ENCODE measurements around the gene APBA3.

The APBA3 gene

DNA sequence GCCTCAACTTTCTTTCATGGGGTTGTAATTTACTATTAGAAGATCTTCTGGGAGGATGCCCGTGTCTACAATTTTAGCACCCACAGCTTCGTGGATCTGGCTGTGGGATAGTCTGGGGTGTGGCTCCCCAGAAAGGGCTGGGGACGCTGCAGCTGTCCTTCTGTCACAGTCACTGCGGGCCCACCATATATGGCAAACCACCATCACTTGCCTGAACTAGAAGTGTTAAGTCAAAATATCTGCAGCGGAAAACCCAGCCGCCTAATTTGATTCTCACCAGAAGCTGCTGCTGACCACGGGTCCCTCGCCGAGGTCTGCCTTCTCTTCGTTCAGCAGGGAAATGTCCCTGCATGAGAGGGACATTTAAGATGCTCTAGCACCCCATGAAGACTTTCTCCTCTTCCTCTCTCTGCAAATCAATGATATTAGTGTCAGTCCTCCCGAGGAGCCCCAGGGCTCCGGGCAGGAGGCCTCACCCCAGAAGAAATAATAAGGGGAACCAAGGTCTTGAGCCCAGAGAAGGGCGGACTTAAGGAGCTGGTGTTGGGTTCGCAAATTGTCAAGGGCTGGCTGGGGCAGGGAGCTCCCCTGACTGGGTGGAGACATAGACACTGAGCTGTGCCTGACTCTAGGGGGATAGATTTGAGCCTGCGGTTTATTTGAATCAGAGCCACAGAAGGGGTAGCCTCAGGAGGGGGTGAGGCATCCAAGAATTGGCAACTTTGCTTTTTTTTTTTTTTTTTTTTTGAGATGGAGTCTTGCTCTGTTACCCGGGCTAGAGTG lies 27.7 kb upstream of the APBA3 start:
- no peak for DNase-seq (ENCODE audit: extremely low read depth in 1 of 2, low read depth in 1 of 2)

DNA sequence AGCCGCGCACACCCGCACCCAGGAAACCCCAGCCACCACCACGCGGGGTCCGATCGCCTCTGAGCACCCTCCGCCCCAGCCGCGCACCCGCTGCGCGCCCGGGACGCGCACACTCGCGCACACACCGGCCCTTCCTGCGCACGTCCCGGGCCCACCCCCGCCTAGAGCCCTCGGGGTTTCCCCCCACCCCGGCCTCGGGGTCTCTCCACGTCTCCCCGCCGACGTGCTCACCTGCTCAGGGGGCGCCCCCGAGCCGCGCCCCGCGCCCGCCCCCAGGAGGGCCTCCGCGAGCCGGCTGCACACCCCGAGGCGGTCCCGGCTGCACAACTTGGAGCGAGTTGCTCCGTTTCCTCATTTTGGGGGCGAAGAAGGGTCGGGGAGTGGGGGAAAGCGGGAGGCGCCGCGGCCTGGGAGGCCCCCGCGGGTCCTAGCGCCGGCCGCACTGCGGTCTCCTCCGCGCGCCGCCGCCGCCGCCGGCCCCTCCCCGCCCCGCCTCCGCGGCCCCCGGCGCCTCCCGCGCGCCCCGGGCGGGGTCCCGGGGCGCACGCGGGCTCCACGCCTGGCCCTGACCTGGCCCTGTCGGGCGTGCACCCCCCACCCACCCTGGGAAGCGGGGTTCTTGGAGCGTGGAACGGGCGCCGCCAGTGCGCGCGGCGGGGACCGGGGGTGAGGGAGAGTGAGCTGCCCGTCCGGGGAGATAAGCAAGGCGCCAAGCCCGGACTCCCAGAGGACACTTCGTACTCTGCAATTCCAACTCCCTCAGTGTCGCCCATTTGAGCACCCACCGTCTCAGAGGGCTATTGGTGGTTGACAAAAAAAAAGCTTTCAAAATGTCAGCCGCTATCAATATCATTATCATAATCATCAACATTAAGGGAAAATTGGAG lies 24.7 kb upstream of the APBA3 start, which contains the start of gene MATK:
Gene MATK, minus strand, starts transcription at position 444 of the 887 bp plus-strand sequence. CDS start 1,246 bp downstream, outside the sequence.
- no peak for DNase-seq (ENCODE audit: extremely low read depth in 1 of 2, low read depth in 1 of 2)

DNA sequence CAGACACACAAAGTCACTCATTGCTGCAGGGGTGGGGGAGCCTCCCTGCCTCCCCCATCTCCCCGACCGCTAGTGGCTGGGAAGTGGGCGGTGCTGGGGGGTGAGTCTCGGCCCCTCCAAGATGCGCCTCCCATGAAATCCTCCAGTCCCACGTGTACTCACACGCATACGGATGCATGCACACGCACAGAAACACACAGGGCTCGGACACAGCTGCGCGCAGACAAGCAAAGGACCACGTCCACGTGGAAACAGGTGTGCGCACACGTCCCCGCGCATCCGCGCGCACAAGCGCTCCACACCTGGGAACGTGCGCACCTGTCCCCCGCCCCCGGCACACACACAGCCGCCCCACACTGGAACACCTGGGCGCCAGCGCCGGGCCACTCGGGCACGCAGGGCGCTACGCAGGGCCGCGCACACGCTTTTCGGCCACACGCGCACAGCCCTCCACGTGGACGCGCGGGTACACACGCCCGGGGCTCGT lies 24.0 kb upstream of the APBA3 start:
- DNase-seq (ENCODE audit: extremely low read depth in 1 of 2, low read depth in 1 of 2), result no peak

DNA sequence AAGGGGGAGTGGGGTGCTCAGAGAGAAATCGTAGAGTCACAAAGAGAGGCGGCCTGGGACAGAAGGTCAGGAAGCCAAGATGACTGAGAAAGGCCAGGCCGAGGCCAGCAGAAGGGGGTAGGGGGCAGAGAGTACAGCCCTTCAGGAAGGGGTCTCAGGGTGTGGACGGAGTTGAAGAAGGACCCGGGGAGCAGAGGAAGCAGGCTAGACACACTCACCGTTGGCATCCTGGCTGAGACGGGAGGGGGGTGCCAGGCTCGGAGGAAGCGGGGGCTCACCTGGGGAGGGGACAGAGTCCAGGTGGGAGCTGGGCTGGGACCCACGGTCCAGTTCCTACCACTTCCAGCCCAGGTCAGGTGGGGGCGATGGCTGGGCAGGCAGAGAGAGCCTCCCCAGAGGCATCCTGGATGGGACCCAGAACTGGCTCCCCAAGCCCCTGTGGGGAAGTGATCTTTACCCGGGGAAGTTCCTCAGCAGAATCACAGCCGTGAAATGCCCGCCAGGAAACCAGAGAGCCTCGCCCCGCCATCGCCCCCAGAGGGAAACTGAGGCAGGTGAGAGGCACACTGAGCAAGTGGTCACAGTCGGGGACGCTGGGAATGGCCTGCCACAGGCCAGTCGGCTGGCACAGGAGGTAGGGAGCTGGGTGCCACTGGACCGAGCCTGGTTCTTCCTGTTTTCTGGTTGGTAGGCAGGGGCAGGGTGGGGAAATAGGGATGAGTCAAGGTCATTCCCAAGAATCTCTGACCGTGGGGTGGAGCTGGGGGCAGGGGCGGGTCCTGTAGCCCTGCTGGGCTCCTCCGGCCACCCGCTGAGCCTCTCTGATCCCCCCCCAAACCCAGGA lies 23.3 kb upstream of the APBA3 start:
- DNase-seq (ENCODE audit: extremely low read depth in 1 of 2, low read depth in 1 of 2), result no peak

DNA sequence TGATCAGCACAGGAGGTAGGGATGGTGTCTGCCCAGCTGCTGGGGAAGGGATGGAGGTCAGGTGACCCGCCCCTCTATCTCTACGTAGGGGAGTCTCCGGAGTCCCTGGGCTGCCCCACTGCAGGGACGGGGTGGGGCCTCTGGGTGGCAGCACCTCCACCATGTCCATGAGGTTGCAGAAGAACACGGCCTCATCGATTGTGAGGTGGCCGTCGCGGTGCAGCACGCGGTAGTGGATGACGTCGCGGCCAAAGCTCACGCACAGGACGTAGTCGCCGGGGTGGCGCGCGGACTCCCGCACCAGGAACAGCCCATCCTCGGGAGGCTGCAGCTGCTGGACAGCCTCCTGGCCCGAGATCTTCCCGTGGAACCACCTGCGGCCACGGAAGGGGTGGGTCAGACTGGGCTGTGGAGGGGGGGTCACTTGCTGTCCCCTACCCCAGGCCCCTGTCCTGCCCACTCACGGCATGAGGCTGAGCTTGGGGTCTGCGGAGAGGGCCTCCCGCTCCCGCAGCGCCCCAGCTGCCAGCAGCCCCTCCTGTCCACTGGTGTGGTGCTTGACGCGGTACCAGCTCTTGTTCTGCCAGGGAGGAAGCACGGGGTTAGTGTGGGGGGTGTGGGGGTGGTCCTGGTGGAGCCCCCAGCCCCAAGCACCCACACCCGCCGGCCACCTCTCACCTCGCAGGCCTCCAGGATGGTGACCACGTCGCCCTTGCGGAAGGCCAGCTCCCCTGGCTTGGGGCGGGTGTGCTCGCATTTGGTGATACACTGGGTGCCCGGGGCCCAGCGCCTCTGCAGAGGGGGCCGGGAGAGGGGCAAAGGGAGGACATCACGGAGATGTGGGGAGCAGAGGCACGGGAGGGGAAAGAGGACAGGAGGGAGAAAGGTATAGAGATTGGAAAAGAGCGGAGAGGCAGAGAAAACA lies 22.4 kb upstream of the APBA3 start:
- DNase-seq (ENCODE audit: extremely low read depth in 1 of 2, low read depth in 1 of 2), result no peak

DNA sequence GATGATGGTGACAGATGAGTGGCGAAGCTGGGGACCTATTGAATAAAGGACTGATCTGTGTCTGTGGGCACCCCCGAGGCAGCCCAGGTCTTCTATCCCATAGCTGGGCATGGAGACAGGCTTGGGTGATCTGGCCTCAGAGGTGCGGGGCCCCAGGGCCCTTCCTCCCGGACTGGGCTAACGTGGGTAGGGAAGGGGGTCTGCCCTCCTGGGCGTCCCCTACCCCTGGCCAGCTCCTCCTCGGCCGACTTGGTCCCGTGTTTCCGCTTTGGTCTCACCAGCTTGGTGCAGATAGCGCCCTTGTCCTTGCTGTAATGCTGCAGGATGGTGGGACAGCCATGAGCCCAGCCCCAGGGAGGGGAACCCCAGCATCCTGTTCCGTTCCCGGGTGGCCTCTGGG lies 21.4 kb upstream of the APBA3 start:
- no peak for DNase-seq (ENCODE audit: extremely low read depth in 1 of 2, low read depth in 1 of 2)

DNA sequence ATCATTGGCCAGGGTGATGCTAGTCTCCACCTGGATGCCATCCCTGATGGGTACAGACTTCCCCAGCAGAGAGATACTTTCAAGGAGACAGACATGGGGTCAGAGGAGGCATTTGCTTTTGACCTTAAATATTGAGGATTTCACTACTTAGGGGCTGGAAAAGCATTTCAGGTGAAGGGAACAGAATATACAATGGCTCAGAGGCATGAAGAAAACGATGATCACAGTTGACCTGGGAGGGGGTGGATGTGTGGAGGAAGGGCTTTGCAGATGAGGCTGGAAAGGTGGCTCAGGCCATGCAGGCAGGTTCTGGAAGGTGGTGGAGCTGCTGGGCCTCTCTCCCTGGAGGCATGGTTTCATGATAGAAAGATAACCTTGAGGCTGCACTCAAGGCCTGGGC lies 20.8 kb upstream of the APBA3 start:
- DNase-seq (ENCODE audit: extremely low read depth in 1 of 2, low read depth in 1 of 2), result no peak

DNA sequence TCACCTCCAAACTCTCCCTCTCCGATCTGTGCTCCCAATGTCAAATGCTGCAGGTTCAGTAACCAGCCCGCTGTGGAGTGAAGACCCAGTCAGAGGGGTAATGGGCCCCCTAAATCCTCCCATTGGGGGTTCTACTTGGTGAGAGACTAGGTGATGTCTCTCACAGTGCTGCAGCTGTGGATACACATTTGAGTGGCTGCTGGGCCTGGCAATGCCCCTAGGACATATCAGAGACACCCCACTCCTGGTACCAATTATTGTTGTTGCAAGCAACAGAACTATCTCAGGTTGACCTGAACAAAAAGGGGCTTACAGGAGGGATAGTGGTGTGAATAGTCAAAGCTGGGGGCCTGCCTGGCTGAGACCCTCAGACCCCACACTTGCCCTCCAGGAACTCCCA lies 20.1 kb upstream of the APBA3 start:
- DNase-seq (ENCODE audit: extremely low read depth in 1 of 2, low read depth in 1 of 2), result no peak

DNA sequence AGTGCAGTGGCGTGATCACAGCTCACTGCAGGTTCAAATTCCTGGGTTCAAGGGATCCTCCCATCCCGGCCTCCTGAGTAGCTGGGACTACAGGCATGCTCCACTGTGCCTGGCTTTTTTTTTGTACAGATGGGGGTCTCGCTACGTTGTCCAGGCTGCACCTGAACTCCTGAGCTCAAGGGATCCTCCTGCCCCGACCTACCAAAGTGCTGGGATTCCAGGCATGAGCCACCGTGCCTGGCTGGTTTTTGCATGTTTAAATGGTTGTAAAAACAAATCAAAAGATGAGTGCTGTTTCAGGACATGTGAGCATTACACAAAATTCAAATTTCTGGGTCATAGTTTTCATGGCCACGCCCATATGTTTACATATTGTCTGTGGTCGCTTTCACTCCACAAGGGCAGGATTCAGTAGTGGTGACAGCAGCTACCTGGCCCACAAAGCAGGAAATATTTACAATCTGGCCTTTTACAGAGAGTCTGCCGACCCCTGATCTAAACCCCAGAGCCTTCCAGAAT lies 19.4 kb upstream of the APBA3 start:
- DNase-seq (ENCODE audit: extremely low read depth in 1 of 2, low read depth in 1 of 2), result no peak

DNA sequence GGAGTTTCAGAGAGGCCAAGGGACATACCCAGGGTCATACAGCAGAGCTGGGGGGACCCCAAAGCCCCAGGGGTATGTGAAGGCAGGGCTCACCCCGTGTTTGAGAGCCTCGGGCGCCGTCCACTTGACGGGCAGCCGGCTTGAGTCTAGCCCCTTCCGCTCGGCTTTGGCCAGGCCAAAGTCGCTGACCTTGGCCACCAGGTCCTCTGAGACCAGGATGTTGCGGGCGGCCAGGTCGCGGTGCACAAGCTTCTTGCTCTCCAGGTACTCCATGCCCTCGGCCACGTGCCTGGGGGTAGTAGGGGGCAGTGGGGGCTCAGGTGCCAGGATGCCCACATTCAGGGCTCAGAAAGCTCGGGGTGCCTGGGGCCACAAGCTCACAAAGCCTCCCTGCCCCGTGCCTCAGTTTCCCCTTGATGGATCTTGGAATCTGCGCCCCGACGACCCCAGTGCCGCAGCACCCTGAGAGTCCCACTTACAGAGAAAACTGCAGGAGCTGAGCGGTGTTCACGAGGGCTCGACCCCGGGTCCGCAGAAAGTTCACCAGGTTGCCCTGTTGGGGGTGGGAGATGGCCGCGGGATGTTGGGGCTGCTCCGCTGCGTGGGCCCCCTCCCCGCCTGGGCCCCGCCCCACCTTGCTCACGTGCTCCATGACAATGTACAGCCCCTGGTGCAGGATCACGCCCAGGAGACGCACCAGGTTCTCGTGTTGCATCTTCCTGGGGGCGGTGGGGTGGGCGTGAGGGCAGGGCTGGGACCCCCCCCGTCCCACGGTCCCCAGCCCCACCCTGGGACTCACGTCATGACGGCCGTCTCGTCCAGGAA lies 17.6 kb upstream of the APBA3 start:
- DNase-seq (ENCODE audit: extremely low read depth in 1 of 2, low read depth in 1 of 2), result no peak

DNA sequence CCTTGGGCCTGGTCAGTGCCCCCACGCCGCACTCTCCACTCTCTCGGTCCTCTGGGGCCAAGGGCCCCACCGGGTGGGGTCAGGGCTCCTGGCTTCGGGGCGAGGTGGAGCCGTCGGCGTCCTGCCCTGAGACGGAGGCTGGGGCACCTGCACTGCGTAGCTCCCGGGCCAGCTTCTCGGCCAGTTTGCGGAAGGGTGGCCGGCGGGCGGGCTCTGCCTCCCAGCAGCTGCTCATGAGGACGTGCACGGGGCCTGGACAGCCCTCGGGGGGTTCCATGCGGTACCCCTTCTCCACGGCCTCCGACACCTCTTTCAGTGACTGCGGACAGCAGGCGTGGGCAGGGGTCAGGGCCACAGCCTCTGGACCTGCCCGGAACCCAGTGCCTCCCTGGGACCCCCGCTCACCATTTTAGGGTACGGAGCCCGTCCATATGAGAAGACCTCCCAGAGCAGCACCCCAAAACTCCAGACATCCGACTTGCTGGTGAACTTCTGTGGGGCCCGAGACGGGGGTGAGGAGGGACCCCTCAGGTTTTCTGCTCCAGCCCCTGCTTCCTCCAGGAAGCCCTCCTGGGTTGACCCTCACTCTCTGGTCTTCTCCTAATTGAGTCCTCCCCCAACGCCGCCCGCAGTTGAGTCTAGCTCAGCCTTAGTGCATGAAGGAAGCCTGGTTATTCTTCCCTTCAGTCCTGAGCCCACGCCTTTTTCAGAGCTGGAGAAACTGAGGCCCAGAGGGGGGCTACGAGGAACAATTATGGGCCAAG lies 16.8 kb upstream of the APBA3 start:
- no peak for DNase-seq (ENCODE audit: extremely low read depth in 1 of 2, low read depth in 1 of 2)

DNA sequence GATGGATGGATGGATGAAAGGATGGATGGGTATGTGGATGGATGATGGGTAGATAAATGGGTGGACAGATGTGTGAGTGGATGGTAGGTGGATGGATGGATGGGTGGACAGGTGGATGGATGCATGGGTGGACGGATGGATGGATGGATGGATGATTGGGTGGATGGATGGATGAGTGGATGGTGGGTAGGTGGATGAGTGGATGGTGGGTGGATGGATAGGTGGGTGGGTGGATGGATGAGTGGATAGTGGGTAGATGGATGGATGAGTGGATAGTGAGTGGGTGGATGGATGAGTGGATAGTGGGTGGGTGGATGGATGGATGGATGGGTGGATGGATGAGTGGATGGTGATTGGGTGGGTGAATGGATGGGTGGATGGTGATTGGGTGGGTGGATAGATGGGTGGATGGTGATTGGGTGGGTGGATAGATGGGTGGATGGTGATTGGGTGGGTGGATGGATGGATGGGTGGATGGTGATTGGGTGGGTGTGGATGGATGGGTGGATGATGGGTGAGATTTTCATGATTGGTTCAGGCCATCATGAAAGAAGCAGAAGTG lies 15.1 kb upstream of the APBA3 start:
- DNase-seq (ENCODE audit: extremely low read depth in 1 of 2, low read depth in 1 of 2), result no peak

DNA sequence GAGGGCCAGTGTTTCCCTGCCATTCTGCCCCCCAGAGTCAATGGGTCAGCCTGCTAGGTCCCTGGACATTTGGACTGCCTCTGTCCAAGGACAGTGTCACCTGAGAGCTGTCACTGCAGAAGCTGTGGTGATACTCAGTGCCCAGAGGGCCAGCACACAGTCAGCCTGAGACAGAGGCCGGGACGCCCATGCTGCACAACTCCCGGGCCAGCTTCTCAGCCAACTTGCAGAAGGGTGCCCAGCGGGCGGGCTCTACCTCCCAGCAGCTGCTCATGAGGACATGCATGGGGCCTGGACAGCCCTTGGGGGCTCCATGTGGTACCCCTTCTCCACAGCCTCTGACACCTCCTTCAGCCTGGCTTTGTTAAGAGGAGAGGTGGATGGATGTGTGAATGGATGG lies 14.3 kb upstream of the APBA3 start:
- DNase-seq (ENCODE audit: extremely low read depth in 1 of 2, low read depth in 1 of 2), result no peak

DNA sequence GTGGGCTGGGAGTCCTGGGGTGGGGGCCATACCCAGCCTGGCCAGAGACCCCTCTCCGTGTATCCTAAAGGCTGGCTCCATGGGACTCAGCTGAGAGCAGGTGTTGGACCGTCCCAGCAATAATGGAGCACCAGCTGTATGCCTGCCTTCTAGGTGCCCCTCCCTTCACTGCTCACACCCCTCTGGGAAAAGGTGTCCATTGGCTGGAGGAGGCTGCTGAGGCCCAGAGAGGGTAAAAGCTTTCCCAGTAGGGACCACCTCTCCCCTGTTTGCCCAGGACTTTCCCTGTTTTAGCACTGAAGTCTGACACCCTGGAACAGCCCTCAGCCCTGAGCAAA lies 13.9 kb upstream of the APBA3 start:
- DNase-seq (ENCODE audit: extremely low read depth in 1 of 2, low read depth in 1 of 2), result no peak

DNA sequence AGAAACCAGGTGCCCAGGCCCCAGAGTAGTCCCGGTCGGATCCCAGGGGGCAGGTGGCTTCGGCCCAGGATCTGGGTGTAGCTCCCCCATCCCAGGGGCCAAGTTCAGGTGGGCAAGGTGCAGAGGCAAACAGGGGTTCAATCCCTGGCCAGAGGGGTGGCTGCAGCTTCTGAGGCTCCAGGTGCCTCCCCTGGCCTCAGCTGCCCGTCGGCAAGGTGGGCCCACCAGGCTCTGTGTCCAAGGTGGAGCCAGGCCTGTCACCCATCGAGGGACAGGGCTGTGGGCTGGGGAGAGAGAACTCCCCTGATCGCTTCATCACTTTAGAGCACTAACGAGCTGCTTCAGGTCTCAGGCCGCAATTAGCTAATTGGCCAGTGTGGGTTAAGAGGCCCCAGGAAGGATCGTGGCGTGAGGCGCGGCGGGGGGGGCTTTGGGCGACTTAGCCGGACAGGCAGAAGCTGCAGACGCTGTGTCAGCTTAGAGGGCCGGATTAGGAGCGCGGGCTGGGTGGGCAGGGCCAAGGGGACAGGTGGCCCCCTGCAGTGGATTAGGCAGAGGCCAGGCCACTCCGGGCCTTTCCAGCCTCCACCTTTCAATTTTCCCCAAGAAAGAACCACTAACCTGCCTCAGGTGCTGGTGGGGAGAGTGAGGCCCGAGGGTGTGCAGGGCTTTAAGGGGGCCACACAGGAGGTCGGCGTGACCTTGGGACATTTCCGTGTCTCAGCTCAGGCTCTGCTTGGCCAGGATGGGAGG lies 13.3 kb upstream of the APBA3 start:
- DNase-seq (ENCODE audit: extremely low read depth in 1 of 2, low read depth in 1 of 2), result no peak

DNA sequence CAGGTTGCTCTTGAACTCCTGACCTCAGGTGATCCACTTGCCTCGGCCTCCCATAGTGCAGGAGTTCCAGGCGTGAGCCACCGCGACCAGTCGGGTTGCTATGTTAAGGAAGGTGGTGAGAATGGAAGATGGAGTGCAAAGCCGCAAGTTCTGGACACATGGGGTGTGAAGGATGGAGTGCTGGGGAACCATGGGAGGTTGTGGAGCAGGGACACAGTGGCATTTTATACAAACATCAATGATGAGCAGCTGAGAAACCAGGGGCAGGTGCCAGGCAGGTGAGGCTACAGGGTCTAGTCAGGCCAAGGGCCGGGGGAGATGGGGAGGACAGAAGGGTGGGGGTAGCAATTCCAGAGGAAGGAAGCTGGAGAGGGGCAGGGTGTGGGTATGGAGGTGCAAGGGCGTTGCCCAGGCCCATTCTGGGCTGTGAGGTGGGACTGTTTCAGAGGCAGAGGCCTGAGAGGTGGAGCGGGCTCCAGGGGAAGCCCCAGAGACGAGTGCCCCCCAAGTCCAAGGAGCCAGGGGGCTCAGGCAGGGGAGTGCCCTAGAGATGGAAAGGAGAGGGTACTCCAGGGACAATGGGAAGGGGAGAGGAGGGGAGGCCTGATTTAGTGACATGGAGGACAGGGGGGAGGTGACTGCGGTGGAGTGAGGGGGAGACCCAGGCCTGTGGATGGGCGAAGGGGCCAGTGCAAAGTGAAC lies 12.5 kb upstream of the APBA3 start:
- no peak for DNase-seq (ENCODE audit: extremely low read depth in 1 of 2, low read depth in 1 of 2)

Measured in activated CD8-positive, alpha-beta memory T cell treated with anti-CD3 and anti-CD28 coated beads for 1 hour (primary cell).